MM.1S (cell line): ENCODE measurements around the gene KCNIP1.

Source experiments
- EZH2 ChIP-seq: fragments of 300-600 bp; sonication (generic); optimal IDR thresholded peaks from 2 replicates; pipeline ENCODE3; 2017; ENCODE audit warnings: low read depth, mild to moderate bottlenecking, antibody characterized with exemption, low read length, mixed read lengths
- TF ChIP-seq, protein P1 (sequence below): fragments of 300-600 bp; sonication (generic); IDR thresholded peaks from 2 replicates; pipeline ENCODE4 v1.5.1; 2016; ENCODE audit warnings: antibody characterized with exemption, low read length, mixed read lengths

DNA sequence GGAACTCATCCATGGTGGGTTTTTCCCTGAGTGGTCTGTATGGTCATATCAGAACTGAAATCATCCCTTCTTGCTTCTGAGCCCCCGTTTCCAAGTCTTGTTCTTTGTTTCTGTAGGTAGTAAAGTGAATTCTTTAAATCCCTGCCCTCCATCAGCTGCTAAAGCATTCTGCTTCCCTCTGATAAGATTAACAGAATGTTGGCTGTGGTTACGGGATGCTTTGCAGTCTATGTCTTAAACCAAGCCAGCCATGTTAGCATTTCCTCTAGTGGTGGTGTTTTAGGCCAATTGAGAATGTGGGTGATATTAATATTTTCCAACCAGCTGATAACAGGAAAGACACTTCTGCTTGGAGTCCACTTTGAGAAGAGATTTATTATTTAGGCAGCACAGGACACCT is 22.0 kb upstream of the KCNIP1 start:
- no peak for TF ChIP-seq EZH2
- TF ChIP-seq, protein P1, sequence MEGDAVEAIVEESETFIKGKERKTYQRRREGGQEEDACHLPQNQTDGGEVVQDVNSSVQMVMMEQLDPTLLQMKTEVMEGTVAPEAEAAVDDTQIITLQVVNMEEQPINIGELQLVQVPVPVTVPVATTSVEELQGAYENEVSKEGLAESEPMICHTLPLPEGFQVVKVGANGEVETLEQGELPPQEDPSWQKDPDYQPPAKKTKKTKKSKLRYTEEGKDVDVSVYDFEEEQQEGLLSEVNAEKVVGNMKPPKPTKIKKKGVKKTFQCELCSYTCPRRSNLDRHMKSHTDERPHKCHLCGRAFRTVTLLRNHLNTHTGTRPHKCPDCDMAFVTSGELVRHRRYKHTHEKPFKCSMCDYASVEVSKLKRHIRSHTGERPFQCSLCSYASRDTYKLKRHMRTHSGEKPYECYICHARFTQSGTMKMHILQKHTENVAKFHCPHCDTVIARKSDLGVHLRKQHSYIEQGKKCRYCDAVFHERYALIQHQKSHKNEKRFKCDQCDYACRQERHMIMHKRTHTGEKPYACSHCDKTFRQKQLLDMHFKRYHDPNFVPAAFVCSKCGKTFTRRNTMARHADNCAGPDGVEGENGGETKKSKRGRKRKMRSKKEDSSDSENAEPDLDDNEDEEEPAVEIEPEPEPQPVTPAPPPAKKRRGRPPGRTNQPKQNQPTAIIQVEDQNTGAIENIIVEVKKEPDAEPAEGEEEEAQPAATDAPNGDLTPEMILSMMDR = no peak
